ENCODE results near the gene ANKRD63.

Gene ANKRD63

DNA sequence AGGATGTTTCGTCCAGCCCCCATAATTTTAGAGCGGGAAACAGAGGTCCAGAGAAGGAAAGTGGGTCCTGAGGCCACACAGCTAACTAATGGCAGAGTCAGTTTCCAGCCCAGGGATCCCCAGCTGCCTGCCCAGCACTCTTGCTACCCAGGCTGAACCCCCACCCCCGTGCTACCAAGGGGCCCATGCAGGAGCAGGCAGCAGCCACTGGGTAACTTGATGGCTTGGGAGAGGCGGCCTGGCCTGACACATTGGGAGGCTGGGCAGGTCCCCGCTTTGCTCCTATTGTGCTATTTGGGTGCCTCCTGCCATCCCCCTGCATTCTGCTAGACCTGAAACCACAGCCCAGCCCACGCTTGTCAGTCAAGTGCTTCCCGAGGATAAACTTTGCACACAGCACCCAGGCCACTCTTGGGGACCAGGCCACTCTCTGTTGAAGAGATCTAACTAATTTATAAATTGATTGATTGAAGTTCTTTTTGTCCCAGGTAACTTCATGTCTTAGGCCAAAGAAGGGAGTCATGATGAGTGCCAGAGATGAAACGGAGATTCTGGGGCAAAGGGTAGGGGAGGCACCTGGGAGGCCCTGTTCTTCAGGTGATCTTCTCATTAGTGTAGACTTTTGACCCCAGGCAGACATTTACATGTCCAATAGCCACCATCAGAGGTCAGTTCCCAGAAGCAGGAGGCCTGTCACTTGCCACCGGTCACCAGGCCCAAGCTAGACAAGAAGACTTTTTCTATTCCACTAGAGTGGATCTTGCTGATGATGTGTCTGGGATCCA, 37.0 kb downstream of the ANKRD63 start:
- ATAC-seq, result no peak
- TF ChIP-seq ZFP30 (CRISPR knock-in tag; IDR thresholded peaks at IDR 0.05) (no peak), ESRRG (CRISPR knock-in tag; IDR thresholded peaks at IDR 0.05) (no peak), ISL1 (CRISPR knock-in tag; IDR thresholded peaks at IDR 0.05) (no peak), TCF4 (CRISPR knock-in tag; IDR thresholded peaks at IDR 0.05; ENCODE audit: borderline replicate concordance) (no peak), GLIS3 (CRISPR knock-in tag; IDR thresholded peaks at IDR 0.05) (no peak), TOX (CRISPR knock-in tag; IDR thresholded peaks at IDR 0.05; ENCODE audit: borderline replicate concordance) (no peak), CSDC2 (CRISPR knock-in tag; IDR thresholded peaks at IDR 0.05) (no peak), SNAI2 (CRISPR knock-in tag; IDR thresholded peaks at IDR 0.05) (no peak), ZNF70 (CRISPR knock-in tag; IDR thresholded peaks at IDR 0.05) (no peak), PPARA (CRISPR knock-in tag; IDR thresholded peaks at IDR 0.05; ENCODE audit: borderline replicate concordance) (no peak), ZNF8 (CRISPR knock-in tag; IDR thresholded peaks at IDR 0.05) (no peak), BACH2 (CRISPR knock-in tag; IDR thresholded peaks at IDR 0.05; ENCODE audit: borderline replicate concordance) (no peak), ZC3H10 (CRISPR knock-in tag; IDR thresholded peaks at IDR 0.05) (no peak), ARNTL (CRISPR knock-in tag; IDR thresholded peaks at IDR 0.05; ENCODE audit: borderline replicate concordance, low read depth) (no peak)
- TF ChIP-seq, protein P1, sequence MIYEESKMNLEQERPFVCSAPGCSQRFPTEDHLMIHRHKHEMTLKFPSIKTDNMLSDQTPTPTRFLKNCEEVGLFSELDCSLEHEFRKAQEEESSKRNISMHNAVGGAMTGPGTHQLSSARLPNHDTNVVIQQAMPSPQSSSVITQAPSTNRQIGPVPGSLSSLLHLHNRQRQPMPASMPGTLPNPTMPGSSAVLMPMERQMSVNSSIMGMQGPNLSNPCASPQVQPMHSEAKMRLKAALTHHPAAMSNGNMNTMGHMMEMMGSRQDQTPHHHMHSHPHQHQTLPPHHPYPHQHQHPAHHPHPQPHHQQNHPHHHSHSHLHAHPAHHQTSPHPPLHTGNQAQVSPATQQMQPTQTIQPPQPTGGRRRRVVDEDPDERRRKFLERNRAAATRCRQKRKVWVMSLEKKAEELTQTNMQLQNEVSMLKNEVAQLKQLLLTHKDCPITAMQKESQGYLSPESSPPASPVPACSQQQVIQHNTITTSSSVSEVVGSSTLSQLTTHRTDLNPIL (CRISPR knock-in tag; IDR thresholded peaks at IDR 0.05; ENCODE audit: low read depth), result no peak
- TF ChIP-seq, protein P2, sequence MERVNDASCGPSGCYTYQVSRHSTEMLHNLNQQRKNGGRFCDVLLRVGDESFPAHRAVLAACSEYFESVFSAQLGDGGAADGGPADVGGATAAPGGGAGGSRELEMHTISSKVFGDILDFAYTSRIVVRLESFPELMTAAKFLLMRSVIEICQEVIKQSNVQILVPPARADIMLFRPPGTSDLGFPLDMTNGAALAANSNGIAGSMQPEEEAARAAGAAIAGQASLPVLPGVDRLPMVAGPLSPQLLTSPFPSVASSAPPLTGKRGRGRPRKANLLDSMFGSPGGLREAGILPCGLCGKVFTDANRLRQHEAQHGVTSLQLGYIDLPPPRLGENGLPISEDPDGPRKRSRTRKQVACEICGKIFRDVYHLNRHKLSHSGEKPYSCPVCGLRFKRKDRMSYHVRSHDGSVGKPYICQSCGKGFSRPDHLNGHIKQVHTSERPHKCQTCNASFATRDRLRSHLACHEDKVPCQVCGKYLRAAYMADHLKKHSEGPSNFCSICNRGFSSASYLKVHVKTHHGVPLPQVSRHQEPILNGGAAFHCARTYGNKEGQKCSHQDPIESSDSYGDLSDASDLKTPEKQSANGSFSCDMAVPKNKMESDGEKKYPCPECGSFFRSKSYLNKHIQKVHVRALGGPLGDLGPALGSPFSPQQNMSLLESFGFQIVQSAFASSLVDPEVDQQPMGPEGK (CRISPR knock-in tag; IDR thresholded peaks at IDR 0.05; ENCODE audit: borderline replicate concordance), result no peak
- TF ChIP-seq, protein P3, sequence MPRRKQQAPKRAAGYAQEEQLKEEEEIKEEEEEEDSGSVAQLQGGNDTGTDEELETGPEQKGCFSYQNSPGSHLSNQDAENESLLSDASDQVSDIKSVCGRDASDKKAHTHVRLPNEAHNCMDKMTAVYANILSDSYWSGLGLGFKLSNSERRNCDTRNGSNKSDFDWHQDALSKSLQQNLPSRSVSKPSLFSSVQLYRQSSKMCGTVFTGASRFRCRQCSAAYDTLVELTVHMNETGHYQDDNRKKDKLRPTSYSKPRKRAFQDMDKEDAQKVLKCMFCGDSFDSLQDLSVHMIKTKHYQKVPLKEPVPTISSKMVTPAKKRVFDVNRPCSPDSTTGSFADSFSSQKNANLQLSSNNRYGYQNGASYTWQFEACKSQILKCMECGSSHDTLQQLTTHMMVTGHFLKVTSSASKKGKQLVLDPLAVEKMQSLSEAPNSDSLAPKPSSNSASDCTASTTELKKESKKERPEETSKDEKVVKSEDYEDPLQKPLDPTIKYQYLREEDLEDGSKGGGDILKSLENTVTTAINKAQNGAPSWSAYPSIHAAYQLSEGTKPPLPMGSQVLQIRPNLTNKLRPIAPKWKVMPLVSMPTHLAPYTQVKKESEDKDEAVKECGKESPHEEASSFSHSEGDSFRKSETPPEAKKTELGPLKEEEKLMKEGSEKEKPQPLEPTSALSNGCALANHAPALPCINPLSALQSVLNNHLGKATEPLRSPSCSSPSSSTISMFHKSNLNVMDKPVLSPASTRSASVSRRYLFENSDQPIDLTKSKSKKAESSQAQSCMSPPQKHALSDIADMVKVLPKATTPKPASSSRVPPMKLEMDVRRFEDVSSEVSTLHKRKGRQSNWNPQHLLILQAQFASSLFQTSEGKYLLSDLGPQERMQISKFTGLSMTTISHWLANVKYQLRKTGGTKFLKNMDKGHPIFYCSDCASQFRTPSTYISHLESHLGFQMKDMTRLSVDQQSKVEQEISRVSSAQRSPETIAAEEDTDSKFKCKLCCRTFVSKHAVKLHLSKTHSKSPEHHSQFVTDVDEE (CRISPR knock-in tag; IDR thresholded peaks at IDR 0.05), result no peak
- TF ChIP-seq, protein P4, sequence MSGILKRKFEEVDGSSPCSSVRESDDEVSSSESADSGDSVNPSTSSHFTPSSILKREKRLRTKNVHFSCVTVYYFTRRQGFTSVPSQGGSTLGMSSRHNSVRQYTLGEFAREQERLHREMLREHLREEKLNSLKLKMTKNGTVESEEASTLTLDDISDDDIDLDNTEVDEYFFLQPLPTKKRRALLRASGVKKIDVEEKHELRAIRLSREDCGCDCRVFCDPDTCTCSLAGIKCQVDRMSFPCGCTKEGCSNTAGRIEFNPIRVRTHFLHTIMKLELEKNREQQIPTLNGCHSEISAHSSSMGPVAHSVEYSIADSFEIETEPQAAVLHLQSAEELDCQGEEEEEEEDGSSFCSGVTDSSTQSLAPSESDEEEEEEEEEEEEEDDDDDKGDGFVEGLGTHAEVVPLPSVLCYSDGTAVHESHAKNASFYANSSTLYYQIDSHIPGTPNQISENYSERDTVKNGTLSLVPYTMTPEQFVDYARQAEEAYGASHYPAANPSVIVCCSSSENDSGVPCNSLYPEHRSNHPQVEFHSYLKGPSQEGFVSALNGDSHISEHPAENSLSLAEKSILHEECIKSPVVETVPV (CRISPR knock-in tag; IDR thresholded peaks at IDR 0.05), result no peak
- TF ChIP-seq, protein P5, sequence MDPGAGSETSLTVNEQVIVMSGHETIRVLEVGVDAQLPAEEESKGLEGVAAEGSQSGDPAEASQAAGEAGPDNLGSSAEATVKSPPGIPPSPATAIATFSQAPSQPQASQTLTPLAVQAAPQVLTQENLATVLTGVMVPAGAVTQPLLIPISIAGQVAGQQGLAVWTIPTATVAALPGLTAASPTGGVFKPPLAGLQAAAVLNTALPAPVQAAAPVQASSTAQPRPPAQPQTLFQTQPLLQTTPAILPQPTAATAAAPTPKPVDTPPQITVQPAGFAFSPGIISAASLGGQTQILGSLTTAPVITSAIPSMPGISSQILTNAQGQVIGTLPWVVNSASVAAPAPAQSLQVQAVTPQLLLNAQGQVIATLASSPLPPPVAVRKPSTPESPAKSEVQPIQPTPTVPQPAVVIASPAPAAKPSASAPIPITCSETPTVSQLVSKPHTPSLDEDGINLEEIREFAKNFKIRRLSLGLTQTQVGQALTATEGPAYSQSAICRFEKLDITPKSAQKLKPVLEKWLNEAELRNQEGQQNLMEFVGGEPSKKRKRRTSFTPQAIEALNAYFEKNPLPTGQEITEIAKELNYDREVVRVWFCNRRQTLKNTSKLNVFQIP (CRISPR knock-in tag; IDR thresholded peaks at IDR 0.05; ENCODE audit: borderline replicate concordance, low read depth), result no peak

DNA sequence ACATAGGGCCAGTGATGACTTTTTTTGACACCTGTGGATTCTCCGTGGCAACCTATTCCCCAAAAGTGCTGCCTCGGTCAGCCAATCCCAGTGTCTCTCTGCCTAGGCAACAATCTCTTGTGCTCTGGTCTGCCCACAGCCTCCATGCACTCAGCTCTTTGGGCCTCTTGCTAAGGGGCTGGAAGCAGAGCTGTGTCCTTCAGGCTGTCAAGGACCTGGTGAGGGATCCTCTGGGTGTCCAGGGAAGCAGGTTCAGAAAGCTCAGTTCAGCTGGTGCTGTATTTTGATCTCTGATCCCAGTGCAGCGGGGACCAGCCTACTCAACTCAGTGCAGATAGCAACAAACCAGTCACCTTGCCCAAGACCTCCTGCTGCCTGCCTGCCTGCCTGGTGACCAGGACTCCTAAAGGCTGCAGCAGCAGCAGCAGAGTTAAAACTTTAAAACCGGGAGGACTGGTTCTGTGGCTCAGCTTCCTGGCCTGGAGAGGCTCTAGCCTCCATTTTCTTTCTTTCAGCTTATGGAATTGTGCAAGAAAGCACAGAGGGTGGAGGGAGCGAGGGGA, 37.8 kb downstream of the ANKRD63 start:
- no peak for ATAC-seq
- TF ChIP-seq, protein P3 (CRISPR knock-in tag; IDR thresholded peaks at IDR 0.05), result no peak
- no peak for TF ChIP-seq RARB (CRISPR knock-in tag; IDR thresholded peaks at IDR 0.05)
- no peak for TF ChIP-seq ARNTL (CRISPR knock-in tag; IDR thresholded peaks at IDR 0.05; ENCODE audit: borderline replicate concordance, low read depth)
- TF ChIP-seq GLIS3 (CRISPR knock-in tag; IDR thresholded peaks at IDR 0.05), result no peak
- TF ChIP-seq, protein P4 (CRISPR knock-in tag; IDR thresholded peaks at IDR 0.05), result no peak
- TF ChIP-seq ZNF565 (CRISPR knock-in tag; conservative IDR thresholded peaks at IDR 0.05; ENCODE audit: low read depth), result no peak
- TF ChIP-seq, protein P5 (CRISPR knock-in tag; IDR thresholded peaks at IDR 0.05; ENCODE audit: borderline replicate concordance, low read depth), result no peak

Data from SK-N-SH treated with all-trans-retinoic acid at 6 μM for 48 hours (cell line).